Stimulated activated effector memory CD8-positive, alpha-beta T cell treated with anti-CD3 and anti-CD28 coated beads, Interleukin-12 subunit alpha, Interleukin-12 subunit beta, amount 100 ng/mL, for 72 hours (primary cell): ENCODE measurements around the gene NTNG1.

Experiments
- ATAC-seq: fragments of 150-1000 bp; cut with Tn5 transposase; 2 replicates; pipeline ENCODE4 v1.10.0; 2021
- DNase-seq, 2 donors: peaks; one replicate each; pipeline ENCODE4 v3.0.0; 2021 to 2022; ENCODE audit warnings: low spot score in 2 of 2
- H3K27ac Mint-ChIP-seq: one replicate; pipeline ENCODE4 v1.8.0; 2022; ENCODE audit warnings: mild to moderate bottlenecking, mixed read lengths
- H3K36me3 Mint-ChIP-seq: one replicate; pipeline ENCODE4 v1.8.0; 2022; ENCODE audit warnings: mild to moderate bottlenecking, mixed read lengths
- H3K4me1 Mint-ChIP-seq: one replicate; pipeline ENCODE4 v1.8.0; 2022; ENCODE audit warnings: mixed read lengths
- H3K4me3 Mint-ChIP-seq: one replicate; pipeline ENCODE4 v1.8.0; 2022; ENCODE audit warnings: mild to moderate bottlenecking, mixed read lengths
- H3K9me3 Mint-ChIP-seq: one replicate; pipeline ENCODE4 v1.8.0; 2022; ENCODE audit warnings: mixed read lengths

NTNG1 gene

GRCh38 chr1:107515702-107516101 lies 374.9 kb downstream of the NTNG1 start:
- no peak for ATAC-seq
- H3K4me1 Mint-ChIP-seq = no peaks in the 10 kb centered on the region
- no peak overlapping the region for H3K27ac Mint-ChIP-seq
- H3K4me3 Mint-ChIP-seq = no peak overlapping the region
- no peak for DNase-seq
- H3K9me3 Mint-ChIP-seq = no peaks in the 10 kb centered on the region
- H3K36me3 Mint-ChIP-seq = no peaks in the 10 kb centered on the region

- H3K4me3 Mint-ChIP-seq = no peak overlapping the region
- no peaks in the 10 kb centered on the region for H3K36me3 Mint-ChIP-seq
- H3K27ac Mint-ChIP-seq = no peak overlapping the region
- H3K9me3 Mint-ChIP-seq = no peaks in the 10 kb centered on the region
- ATAC-seq = no peak
- no peaks in the 10 kb centered on the region for H3K4me1 Mint-ChIP-seq
- no peak for DNase-seq
These were observed 382.2 kb downstream of the NTNG1 start for GRCh38 chr1:107523061-107523460.

- ATAC-seq = no peak
- DNase-seq = no peak
- H3K9me3 Mint-ChIP-seq = no peaks in the 10 kb centered on the region
- no peak overlapping the region for H3K4me3 Mint-ChIP-seq
- no peaks in the 10 kb centered on the region for H3K36me3 Mint-ChIP-seq
- H3K27ac Mint-ChIP-seq = no peak overlapping the region
- no peaks in the 10 kb centered on the region for H3K4me1 Mint-ChIP-seq
These were observed 382.9 kb downstream of the NTNG1 start for GRCh38 chr1:107523736-107524135.

GRCh38 chr1:107524301-107524700 lies 383.5 kb downstream of the NTNG1 start:
- H3K9me3 Mint-ChIP-seq = no peaks in the 10 kb centered on the region
- ATAC-seq (no peak), DNase-seq (no peak)
- H3K27ac Mint-ChIP-seq = no peak overlapping the region
- no peaks in the 10 kb centered on the region for H3K36me3 Mint-ChIP-seq
- H3K4me1 Mint-ChIP-seq = no peaks in the 10 kb centered on the region
- no peak overlapping the region for H3K4me3 Mint-ChIP-seq

- DNase-seq = no peak
- no peak overlapping the region for H3K27ac Mint-ChIP-seq
- no peak for ATAC-seq
- no peaks in the 10 kb centered on the region for H3K9me3 Mint-ChIP-seq
- no peak overlapping the region for H3K4me3 Mint-ChIP-seq
- H3K36me3 Mint-ChIP-seq = no peaks in the 10 kb centered on the region
- no peaks in the 10 kb centered on the region for H3K4me1 Mint-ChIP-seq
These were observed 384.3 kb downstream of the NTNG1 start for GRCh38 chr1:107525145-107525544.

GRCh38 chr1:107525961-107526360 lies 385.1 kb downstream of the NTNG1 start:
- H3K9me3 Mint-ChIP-seq = no peaks in the 10 kb centered on the region
- no peak for ATAC-seq

GRCh38 chr1:107526524-107527198 lies 385.8 kb downstream of the NTNG1 start:
- H3K4me1 Mint-ChIP-seq = no peaks in the 10 kb centered on the region
- no peak overlapping the region for H3K4me3 Mint-ChIP-seq
- H3K9me3 Mint-ChIP-seq = no peaks in the 10 kb centered on the region
- no peak overlapping the region for H3K27ac Mint-ChIP-seq
- ATAC-seq (no peak), DNase-seq (no peak)
- no peaks in the 10 kb centered on the region for H3K36me3 Mint-ChIP-seq

More at GRCh38 chr1:107525961-107526360, 385.1 kb downstream of the NTNG1 start:
- no peak for DNase-seq
- Mint-ChIP-seq H3K36me3 (no peaks in the 10 kb centered on the region), H3K4me3 (no peak overlapping the region), H3K4me1 (no peaks in the 10 kb centered on the region), H3K27ac (no peak overlapping the region)

GRCh38 chr1:107529511-107530149 lies 388.8 kb downstream of the NTNG1 start:
- no peak overlapping the region for H3K27ac Mint-ChIP-seq
- no peaks in the 10 kb centered on the region for H3K9me3 Mint-ChIP-seq
- no peaks in the 10 kb centered on the region for H3K4me1 Mint-ChIP-seq
- DNase-seq (no peak), ATAC-seq (peak; percentile 73)
- no peak overlapping the region for H3K4me3 Mint-ChIP-seq
- no peaks in the 10 kb centered on the region for H3K36me3 Mint-ChIP-seq

- no peaks in the 10 kb centered on the region for H3K9me3 Mint-ChIP-seq
- H3K36me3 Mint-ChIP-seq = no peaks in the 10 kb centered on the region
- no peak overlapping the region for H3K4me3 Mint-ChIP-seq
- no peak for ATAC-seq
- H3K27ac Mint-ChIP-seq = no peak overlapping the region
- no peaks in the 10 kb centered on the region for H3K4me1 Mint-ChIP-seq
- no peak for DNase-seq
These were observed 389.7 kb downstream of the NTNG1 start for GRCh38 chr1:107530543-107530942.

- ATAC-seq (no peak), DNase-seq (no peak)
- no peaks in the 10 kb centered on the region for H3K36me3 Mint-ChIP-seq
- no peak overlapping the region for H3K27ac Mint-ChIP-seq
- H3K9me3 Mint-ChIP-seq = no peaks in the 10 kb centered on the region
- no peak overlapping the region for H3K4me3 Mint-ChIP-seq
- H3K4me1 Mint-ChIP-seq = no peaks in the 10 kb centered on the region
These were observed 390.4 kb downstream of the NTNG1 start for GRCh38 chr1:107531065-107531908.

GRCh38 chr1:107532318-107532717 lies 391.5 kb downstream of the NTNG1 start:
- Mint-ChIP-seq H3K4me1 (no peaks in the 10 kb centered on the region), H3K36me3 (no peaks in the 10 kb centered on the region), H3K4me3 (no peak overlapping the region), H3K27ac (no peak overlapping the region), H3K9me3 (no peaks in the 10 kb centered on the region)
- DNase-seq (no peak), ATAC-seq (no peak)
